Mucosa of rectum (tissue), 2 donors: ENCODE results near the gene PLCH1.

Experiments
- H3K27ac ChIP-seq, 2 donors: one replicate each; pipeline ENCODE4 v1.7.0; 2013; ENCODE audit warnings: inconsistent platforms in 2 of 2, low read depth in 2 of 2, low read length in 2 of 2
- H3K27me3 ChIP-seq, 2 donors: one replicate each; pipeline ENCODE4 v1.7.0; 2013; ENCODE audit warnings: low read length in 2 of 2; ENCODE audit not compliant: control insufficient read depth in 2 of 2, insufficient read depth in 2 of 2
- H3K36me3 ChIP-seq, 2 donors: one replicate each; pipeline ENCODE4 v1.7.0; 2013; ENCODE audit warnings: low read length in 2 of 2; ENCODE audit not compliant: control insufficient read depth in 2 of 2, insufficient read depth in 2 of 2
- H3K4me1 ChIP-seq, 2 donors: one replicate each; pipeline ENCODE4 v1.7.0; 2013; ENCODE audit warnings: low read length in 2 of 2, mild to moderate bottlenecking in 1 of 2; ENCODE audit not compliant: control insufficient read depth in 2 of 2, insufficient read depth in 2 of 2
- H3K4me3 ChIP-seq, 2 donors: one replicate each; pipeline ENCODE4 v1.7.0; 2013; ENCODE audit warnings: low read length in 2 of 2
- H3K9ac ChIP-seq, 2 donors: one replicate each; pipeline ENCODE4 v1.7.0; 2013; ENCODE audit warnings: low read length in 2 of 2, low read depth in 1 of 2, mild to moderate bottlenecking in 1 of 2
- H3K9me3 ChIP-seq, 2 donors: one replicate each; pipeline ENCODE4 v1.7.0; 2013; ENCODE audit warnings: low read length in 2 of 2; ENCODE audit not compliant: control insufficient read depth in 2 of 2
- donor health status: healthy.
- donor health status: Normal muscosa, but diverticular disease.

The PLCH1 gene

GRCh38 chr3:155772801-155773200 lies 27.9 kb upstream of the PLCH1 start:
- H3K4me3 ChIP-seq: no peak overlapping the region
- H3K36me3 ChIP-seq: no peaks in the 10 kb centered on the region
- peaks cover 0 to 3% of the 10 kb centered on the region in 2 donors for H3K9me3 ChIP-seq
- H3K4me1 ChIP-seq: no peaks in the 10 kb centered on the region
- H3K9ac ChIP-seq: no peak overlapping the region
- no peaks in the 10 kb centered on the region for H3K27me3 ChIP-seq
- H3K27ac ChIP-seq: no peak overlapping the region

GRCh38 chr3:155771126-155771525 lies 26.3 kb upstream of the PLCH1 start:
- H3K9ac ChIP-seq: no peak overlapping the region
- no peaks in the 10 kb centered on the region for H3K36me3 ChIP-seq
- H3K27me3 ChIP-seq: no peaks in the 10 kb centered on the region

DNA sequence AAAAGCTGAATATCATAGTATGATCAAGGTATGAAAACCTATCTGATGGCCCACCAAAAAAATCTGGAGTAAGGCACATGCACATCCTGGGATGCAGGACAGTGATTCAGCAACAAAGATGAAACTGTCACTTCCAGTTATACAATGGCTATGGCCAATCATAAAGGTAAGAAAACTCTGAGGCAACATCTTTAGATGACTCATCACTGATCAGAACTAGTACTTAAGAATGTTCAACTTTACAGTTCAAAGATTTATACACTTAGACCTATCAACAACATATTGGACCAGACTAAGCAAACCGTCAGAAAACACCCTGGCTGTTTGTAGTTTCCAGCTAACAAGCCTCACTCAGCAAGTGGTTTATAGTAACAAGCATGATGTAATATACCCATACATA lies 21.3 kb upstream of the PLCH1 start:
- Histone ChIP-seq H3K4me1 (no peaks in the 10 kb centered on the region), H3K36me3 (no peaks in the 10 kb centered on the region)

More at GRCh38 chr3:155771126-155771525, 26.3 kb upstream of the PLCH1 start:
- no peak overlapping the region for H3K27ac ChIP-seq
- H3K4me3 ChIP-seq: no peak overlapping the region
- H3K9me3 ChIP-seq: peaks cover 0 to 3% of the 10 kb centered on the region in 2 donors
- H3K4me1 ChIP-seq: no peaks in the 10 kb centered on the region

GRCh38 chr3:155763870-155764463 lies 19.1 kb upstream of the PLCH1 start:
- Histone ChIP-seq H3K27ac (no peak overlapping the region), H3K27me3 (no peaks in the 10 kb centered on the region), H3K9ac (no peak overlapping the region), H3K36me3 (no peaks in the 10 kb centered on the region), H3K4me3 (no peak overlapping the region), H3K9me3 (no peaks in the 10 kb centered on the region), H3K4me1 (no peaks in the 10 kb centered on the region)

More for the DNA sequence above, 21.3 kb upstream of the PLCH1 start:
- Histone ChIP-seq H3K9me3 (peaks cover 0 to 3% of the 10 kb centered on the region in 2 donors), H3K27me3 (no peaks in the 10 kb centered on the region), H3K4me3 (no peak overlapping the region), H3K9ac (no peak overlapping the region), H3K27ac (no peak overlapping the region)

- H3K36me3 ChIP-seq: no peaks in the 10 kb centered on the region
- H3K9me3 ChIP-seq: no peaks in the 10 kb centered on the region
- H3K27ac ChIP-seq: no peak overlapping the region
- H3K9ac ChIP-seq: no peak overlapping the region
- H3K4me1 ChIP-seq: no peaks in the 10 kb centered on the region
- H3K27me3 ChIP-seq: no peaks in the 10 kb centered on the region
- no peak overlapping the region for H3K4me3 ChIP-seq
Measured at GRCh38 chr3:155760653-155761052, 15.8 kb upstream of the PLCH1 start.

DNA sequence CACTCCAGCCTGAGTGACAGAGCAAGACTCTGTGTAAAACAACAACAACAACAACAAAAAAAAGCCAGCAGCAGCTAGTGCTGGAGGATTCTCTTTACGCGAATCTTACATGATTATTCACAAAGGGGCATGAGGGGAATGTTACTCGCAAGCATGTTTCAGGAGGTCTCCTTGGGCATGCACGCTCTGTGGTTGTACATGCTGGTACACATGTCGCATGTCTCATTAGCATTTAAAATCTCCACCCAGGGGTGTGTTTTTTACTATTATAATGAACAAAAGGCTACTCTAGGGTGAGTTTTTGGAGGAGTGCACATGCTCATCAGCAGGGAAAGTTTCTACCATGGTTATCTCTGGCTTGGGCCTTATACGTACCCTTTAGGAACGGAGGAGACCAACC lies 12.7 kb upstream of the PLCH1 start:
- Histone ChIP-seq H3K36me3 (no peaks in the 10 kb centered on the region), H3K4me3 (no peak overlapping the region), H3K9ac (no peak overlapping the region), H3K9me3 (no peaks in the 10 kb centered on the region), H3K4me1 (no peaks in the 10 kb centered on the region), H3K27ac (no peak overlapping the region), H3K27me3 (no peaks in the 10 kb centered on the region)

DNA sequence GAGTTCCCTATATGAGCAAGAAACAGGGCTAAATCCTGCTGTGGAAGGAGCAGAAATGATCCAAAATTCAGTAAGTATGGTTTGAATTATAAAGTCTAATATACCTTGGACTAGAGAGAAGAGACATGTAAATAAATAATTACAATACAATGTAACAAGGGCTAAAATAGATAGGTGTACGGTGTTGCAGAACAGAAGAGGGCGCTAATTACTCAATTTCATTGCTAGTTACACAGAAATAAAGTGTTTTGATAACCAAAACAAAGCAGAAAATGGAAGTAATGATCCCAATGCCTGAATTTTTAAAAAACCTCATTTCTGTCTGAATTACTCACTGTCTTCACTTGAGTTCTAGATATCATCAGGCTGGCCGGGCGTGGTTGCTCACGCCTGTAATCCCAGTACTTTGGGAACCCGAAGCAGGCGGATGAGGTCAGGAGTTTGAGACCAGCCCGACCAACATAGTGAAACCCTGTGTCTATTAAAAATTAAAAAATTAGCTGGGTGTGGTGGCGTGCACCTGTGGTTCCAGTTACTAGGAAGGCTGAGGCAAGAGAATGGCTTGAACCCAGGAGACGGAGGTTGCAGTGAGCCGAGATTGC lies 8.3 kb upstream of the PLCH1 start:
- Histone ChIP-seq H3K4me3 (no peak overlapping the region), H3K27me3 (no peaks in the 10 kb centered on the region), H3K4me1 (no peaks in the 10 kb centered on the region), H3K36me3 (no peaks in the 10 kb centered on the region), H3K9me3 (no peaks in the 10 kb centered on the region), H3K9ac (no peak overlapping the region), H3K27ac (no peak overlapping the region)

- H3K4me1 ChIP-seq: peaks cover 3% of the 10 kb centered on the region in 2 donors
- no peaks in the 10 kb centered on the region for H3K36me3 ChIP-seq
- no peak overlapping the region for H3K4me3 ChIP-seq
- H3K9ac ChIP-seq: no peak overlapping the region
- no peak overlapping the region for H3K27ac ChIP-seq
- H3K27me3 ChIP-seq: no peaks in the 10 kb centered on the region
- H3K9me3 ChIP-seq: no peaks in the 10 kb centered on the region
Measured at GRCh38 chr3:155748611-155749365, 3.9 kb upstream of the PLCH1 start.

GRCh38 chr3:155747946-155748290 lies 3.0 kb upstream of the PLCH1 start:
- H3K36me3 ChIP-seq: no peaks in the 10 kb centered on the region
- H3K4me1 ChIP-seq: peaks cover 3% of the 10 kb centered on the region in 2 donors
- H3K4me3 ChIP-seq: no peak overlapping the region
- H3K9ac ChIP-seq: no peak overlapping the region
- H3K9me3 ChIP-seq: no peaks in the 10 kb centered on the region
- no peak overlapping the region for H3K27ac ChIP-seq
- no peaks in the 10 kb centered on the region for H3K27me3 ChIP-seq

DNA sequence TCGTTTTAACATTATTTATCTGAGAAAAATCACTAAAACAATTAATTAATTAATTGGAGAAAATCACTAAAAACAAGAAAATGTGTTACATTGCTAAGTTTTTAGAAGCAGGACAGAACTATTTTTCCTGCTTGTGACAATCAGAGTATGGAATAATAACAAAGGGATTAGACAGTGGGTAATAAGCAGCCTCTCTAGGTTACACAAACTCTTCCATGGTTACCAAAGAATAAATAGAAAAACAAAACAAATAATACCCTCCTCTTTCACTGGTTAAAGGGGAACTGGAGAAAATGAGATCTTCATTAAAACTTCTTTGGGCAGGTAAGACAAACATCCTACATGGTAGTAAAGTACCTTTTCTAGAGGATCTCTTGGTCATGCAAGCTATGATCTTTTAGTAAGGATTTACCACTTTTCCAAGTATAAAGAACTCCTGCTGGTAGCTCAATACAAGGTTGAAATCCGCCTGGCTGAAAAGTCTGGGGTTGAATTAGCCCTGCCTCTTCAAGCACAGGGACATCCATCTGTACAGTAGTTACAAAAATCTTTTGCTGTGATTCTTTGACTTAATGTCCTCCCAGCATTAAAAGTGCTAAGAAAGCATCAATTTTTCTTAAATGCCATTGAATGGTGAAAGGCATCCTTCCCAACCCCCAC lies 2.5 kb upstream of the PLCH1 start:
- H3K27me3 ChIP-seq: no peaks in the 10 kb centered on the region
- no peaks in the 10 kb centered on the region for H3K9me3 ChIP-seq
- no peak overlapping the region for H3K9ac ChIP-seq
- H3K4me3 ChIP-seq: no peak overlapping the region
- H3K36me3 ChIP-seq: no peaks in the 10 kb centered on the region
- peaks cover 3% of the 10 kb centered on the region in 2 donors for H3K4me1 ChIP-seq
- H3K27ac ChIP-seq: no peak overlapping the region
